HG03159 (cell line): Measurements from ENCODE around the gene SLC6A19.
"Not testable (repeated sequence)": the region's sequence is repeated elsewhere in the genome, so short reads cannot be mapped to it uniquely, and the experiment has no call there.

Experiments
- ATAC-seq: cut with Tn5 transposase; IDR thresholded peaks from one replicate; pipeline ENCODE4 v1.9.1; 2021; ENCODE audit warnings: mild to moderate bottlenecking, moderate library complexity; ENCODE audit not compliant: unreplicated experiment

SLC6A19 gene

GRCh38 chr5:1261643-1262042 lies 60.2 kb downstream of the SLC6A19 start:
- ATAC-seq: no peak

DNA sequence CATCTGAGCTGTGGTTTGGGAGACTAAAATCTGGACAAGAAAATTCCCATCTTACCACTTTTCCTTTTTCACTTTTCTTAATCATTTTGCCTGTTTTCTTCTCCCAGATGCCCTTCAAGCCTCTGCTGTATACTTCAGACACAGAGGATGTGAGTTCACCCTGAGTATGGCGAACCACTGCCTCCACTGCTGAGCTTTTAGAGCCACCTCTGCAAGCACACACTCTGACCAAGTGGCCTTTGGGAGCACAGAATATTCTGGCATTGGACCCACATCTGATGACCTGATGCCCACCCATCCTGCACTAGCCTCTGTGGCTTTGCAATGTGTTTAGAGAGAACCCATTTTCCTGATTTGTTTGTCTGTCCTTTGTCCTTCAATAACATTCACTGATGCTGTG lies 61.0 kb downstream of the SLC6A19 start:
- no peak for ATAC-seq

DNA sequence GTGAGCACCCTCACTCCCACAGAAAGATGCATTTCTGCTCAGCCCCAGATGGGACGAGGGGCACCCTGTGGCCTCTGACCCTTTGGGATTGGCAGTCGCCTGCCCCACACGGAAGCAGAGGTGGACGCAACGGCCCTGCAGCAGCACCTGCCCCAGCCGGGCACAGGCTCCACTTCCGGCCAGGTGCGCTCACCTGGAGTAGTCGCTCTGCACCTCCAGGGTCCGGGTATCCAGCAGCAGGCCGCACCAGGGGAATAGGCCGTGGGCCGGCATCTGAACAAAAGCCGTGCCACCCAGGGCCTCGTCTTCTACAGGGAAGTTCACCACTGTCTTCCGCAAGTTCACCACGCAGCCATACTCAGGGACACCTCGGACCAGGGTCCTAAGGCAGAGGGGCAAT lies 62.8 kb downstream of the SLC6A19 start:
- no peak for ATAC-seq

DNA sequence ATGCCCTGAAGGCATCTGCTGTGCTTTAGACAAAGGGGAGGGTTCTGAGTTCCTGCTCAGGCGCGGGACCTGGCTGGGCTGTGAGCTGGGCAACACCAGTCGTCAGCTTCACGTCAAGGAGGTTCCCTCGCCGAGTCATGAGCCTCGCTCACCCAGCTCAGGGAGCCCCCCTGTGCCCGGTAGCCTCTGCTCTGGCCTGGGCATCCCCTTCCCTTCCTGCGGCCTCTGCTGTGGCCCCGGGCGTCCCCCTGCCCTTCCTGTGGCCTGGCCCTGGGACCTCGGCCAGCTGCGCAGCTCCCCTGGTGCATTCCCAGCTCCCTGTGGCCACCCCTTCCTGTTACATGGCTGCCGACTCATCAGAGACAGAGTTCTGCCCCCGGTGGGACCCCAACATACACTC lies 63.6 kb downstream of the SLC6A19 start:
- no peak for ATAC-seq

- ATAC-seq: no peak
These were observed 64.4 kb downstream of the SLC6A19 start for GRCh38 chr5:1265461-1266455.

GRCh38 chr5:1266791-1267190 lies 65.4 kb downstream of the SLC6A19 start:
- no peak for ATAC-seq

DNA sequence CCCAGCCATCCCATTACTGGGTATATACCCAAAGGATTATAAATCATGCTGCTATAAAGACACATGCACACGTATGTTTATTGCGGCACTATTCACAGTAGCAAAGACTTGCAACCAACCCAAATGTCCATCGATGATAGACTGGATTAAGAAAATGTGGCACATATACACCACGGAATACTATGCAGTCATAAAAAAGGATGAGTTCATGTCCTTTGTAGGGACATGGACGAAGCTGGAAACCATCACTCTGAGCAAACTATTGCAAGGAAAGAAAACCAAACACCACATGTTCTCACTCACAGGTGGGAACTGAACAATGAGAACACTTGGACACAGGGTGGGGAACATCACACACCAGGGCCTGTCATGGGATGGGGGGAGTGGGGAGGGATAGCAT lies 66.1 kb downstream of the SLC6A19 start:
- not testable (repeated sequence) for ATAC-seq

GRCh38 chr5:1268056-1268455 lies 66.7 kb downstream of the SLC6A19 start:
- ATAC-seq: no peak

GRCh38 chr5:1268666-1269065 lies 67.3 kb downstream of the SLC6A19 start:
- no peak for ATAC-seq

- ATAC-seq: no peak
These were observed 69.0 kb downstream of the SLC6A19 start for GRCh38 chr5:1270426-1270825.

DNA sequence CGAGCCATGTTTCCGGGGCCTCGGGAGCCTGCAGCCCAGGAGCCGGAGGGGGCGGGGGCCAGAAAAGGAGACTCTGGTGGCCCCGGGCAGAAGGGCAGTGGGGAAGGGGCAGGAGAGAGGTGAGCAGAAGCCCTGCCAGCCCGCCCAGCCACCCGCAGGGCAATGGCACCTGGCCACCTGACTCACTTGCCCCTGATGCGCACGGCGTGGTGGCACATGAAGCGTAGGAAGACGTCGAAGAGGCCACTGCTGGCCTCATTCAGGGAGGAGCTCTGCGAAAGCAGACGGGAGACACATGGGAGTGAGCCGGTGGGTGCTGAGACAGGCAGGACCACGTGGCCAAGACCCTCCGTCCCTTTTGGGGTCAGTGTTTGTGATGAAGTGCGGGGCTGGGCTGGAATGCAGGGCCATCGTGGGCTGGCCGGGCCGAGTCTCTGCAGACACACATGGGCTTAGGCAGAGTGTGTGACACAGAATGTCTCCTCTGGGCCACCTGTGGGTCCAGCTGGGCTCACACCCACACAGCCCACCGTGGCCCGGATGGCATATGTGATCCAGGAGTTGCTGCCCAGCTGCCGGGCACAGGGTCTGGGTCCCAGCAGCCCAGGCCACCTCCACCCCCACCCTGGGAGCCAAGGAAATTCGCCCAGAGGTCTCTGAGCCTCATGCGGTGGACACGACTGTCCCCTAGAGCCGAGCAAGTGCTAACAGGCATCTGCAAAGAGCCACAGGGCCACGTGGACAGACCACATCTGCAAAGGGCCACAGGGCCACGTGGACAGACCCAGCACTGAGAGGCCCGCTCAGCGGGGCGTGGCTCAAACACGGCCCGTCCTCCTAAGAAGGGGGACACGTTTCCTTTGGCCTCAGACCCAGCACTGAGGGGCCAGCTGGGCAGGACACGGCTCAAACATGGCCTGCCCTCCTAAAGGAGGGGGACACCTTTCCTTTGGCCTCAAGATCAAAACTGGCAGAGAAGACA lies 69.8 kb downstream of the SLC6A19 start:
- no peak for ATAC-seq

DNA sequence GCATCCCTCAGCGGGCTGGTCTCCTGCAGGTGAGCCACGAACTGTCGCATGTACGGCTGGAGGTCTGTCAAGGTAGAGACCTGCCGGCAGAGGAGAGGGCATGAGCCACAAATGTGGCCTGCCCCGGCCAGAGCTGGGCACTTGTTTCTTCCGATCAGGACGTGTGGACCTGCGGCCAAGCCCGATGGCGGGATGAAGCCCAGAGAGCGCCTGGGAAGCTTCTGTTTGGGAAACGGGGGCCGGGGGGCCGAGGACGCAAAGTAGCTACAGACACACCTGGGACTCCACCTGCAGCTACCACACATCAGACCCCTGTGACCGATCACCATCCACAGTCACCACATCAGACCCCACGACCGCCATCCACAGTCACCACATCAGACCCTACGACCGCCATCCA lies 70.8 kb downstream of the SLC6A19 start:
- no peak for ATAC-seq

DNA sequence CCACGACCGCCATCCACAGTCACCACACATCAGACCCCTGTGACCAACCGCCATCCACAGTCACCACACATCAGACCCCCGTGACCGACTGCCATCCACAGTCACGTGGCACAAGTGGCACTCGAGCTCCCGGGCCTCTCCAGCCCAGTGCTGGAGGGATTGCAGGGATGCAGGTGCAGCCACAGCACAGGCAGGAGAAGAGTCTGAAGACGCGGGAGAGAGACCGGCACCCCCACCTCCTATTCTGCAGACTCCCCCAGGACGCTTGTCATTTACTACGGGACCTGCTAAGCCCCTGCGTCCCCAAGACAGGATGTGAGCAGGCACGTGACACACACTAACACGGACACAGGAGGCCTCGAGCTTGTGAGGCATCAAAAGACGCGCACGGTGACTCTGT lies 72.3 kb downstream of the SLC6A19 start:
- ATAC-seq: no peak

GRCh38 chr5:1274471-1274870 lies 73.1 kb downstream of the SLC6A19 start:
- ATAC-seq: no peak
